GM12874 (cell line): ENCODE measurements around the gene NCAM2.

Source experiments
- CTCF ChIP-seq: IDR thresholded peaks from 2 replicates; pipeline ENCODE4 v1.5.1; 2011; ENCODE audit warnings: low read depth, mild to moderate bottlenecking, control low read depth, low read length, moderate library complexity; ENCODE audit not compliant: insufficient read depth

Gene NCAM2

GRCh38 chr21:21508859-21509258 is 510.6 kb downstream of the NCAM2 start:
- TF ChIP-seq CTCF: no peak

- no peak for TF ChIP-seq CTCF
Measured at GRCh38 chr21:21530680-21531079, 532.5 kb downstream of the NCAM2 start.

- TF ChIP-seq CTCF: no peak
Measured at GRCh38 chr21:21547368-21547953, 549.3 kb downstream of the NCAM2 start.

GRCh38 chr21:21559285-21560045 is 561.3 kb downstream of the NCAM2 start:
- TF ChIP-seq CTCF: no peak
